Neural progenitor cell (in vitro differentiated cells): ENCODE data around the gene SLC37A1.

Source experiments
- EZH2 ChIP-seq: fragments of 200-600 bp; sonication (generic); IDR thresholded peaks from 2 replicates; pipeline ENCODE4 v1.6.1; 2017; ENCODE audit warnings: antibody characterized with exemption, mild to moderate bottlenecking, moderate library complexity
- TF ChIP-seq, protein P1 (sequence below): fragments of 200-600 bp; sonication (generic); IDR thresholded peaks from 2 replicates; pipeline ENCODE4 v1.5.1; 2017; ENCODE audit warnings: antibody characterized with exemption, mild to moderate bottlenecking

DNA sequence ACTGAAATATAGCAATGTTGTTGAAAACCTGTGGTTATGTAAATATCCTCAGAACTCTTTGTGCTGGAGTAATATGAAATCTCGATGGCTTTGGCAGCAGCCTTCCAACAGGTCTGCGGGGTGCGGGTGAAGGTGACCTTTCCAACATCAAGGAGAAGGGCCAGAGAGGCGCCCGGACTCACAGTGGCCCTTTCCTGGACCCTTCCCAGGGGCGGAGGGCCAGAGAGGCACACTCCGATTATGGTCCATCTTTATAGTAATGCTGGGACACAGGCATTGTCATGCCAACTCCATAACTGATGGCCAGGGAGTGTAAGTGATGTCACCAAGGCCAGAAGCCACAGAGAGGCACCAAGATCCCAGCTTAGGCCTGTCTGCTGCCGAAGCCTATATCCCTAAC lies 18.1 kb downstream of the SLC37A1 start:
- TF ChIP-seq EZH2 = no peak
- TF ChIP-seq, protein P1, sequence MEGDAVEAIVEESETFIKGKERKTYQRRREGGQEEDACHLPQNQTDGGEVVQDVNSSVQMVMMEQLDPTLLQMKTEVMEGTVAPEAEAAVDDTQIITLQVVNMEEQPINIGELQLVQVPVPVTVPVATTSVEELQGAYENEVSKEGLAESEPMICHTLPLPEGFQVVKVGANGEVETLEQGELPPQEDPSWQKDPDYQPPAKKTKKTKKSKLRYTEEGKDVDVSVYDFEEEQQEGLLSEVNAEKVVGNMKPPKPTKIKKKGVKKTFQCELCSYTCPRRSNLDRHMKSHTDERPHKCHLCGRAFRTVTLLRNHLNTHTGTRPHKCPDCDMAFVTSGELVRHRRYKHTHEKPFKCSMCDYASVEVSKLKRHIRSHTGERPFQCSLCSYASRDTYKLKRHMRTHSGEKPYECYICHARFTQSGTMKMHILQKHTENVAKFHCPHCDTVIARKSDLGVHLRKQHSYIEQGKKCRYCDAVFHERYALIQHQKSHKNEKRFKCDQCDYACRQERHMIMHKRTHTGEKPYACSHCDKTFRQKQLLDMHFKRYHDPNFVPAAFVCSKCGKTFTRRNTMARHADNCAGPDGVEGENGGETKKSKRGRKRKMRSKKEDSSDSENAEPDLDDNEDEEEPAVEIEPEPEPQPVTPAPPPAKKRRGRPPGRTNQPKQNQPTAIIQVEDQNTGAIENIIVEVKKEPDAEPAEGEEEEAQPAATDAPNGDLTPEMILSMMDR = no peak
